ENCODE measurements around the gene HPSE2.

GRCh38 chr10:99125879-99126278 lies 109.8 kb downstream of the HPSE2 start:
- TF ChIP-seq, protein P1, sequence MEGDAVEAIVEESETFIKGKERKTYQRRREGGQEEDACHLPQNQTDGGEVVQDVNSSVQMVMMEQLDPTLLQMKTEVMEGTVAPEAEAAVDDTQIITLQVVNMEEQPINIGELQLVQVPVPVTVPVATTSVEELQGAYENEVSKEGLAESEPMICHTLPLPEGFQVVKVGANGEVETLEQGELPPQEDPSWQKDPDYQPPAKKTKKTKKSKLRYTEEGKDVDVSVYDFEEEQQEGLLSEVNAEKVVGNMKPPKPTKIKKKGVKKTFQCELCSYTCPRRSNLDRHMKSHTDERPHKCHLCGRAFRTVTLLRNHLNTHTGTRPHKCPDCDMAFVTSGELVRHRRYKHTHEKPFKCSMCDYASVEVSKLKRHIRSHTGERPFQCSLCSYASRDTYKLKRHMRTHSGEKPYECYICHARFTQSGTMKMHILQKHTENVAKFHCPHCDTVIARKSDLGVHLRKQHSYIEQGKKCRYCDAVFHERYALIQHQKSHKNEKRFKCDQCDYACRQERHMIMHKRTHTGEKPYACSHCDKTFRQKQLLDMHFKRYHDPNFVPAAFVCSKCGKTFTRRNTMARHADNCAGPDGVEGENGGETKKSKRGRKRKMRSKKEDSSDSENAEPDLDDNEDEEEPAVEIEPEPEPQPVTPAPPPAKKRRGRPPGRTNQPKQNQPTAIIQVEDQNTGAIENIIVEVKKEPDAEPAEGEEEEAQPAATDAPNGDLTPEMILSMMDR (IDR thresholded peaks at IDR 0.05): no peak
- no peak for TF ChIP-seq POLR2A (IDR thresholded peaks at IDR 0.05)
